GM12801 (cell line): Measurements from ENCODE around the gene DDAH2.

Source experiments
- TF ChIP-seq, protein P1 (sequence below): IDR thresholded peaks from one replicate; pipeline ENCODE4 v1.5.1; 2011; ENCODE audit warnings: control low read depth; ENCODE audit not compliant: insufficient read length; ENCODE audit errors: extremely low read depth

Gene DDAH2

DNA sequence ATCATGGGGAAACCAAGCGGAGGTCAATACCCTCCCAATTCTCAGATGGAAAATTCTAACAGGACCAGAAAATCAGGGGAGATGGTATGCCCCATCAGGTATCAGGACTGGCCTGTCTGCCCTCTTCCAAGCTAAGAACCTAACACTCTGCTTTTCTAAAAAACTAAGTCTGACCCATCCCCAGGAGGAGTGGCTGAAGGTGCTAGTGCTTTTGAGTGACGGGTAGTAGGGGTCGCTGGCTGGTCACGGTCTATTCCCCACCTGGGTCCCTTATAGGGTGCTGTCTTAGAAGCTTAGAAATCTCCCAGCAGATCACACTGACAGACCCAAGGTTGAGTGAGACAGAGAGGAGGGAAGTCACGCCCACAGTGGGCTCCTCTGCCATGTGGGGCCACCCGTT, 35.6 kb downstream of the DDAH2 start:
- TF ChIP-seq, protein P1, sequence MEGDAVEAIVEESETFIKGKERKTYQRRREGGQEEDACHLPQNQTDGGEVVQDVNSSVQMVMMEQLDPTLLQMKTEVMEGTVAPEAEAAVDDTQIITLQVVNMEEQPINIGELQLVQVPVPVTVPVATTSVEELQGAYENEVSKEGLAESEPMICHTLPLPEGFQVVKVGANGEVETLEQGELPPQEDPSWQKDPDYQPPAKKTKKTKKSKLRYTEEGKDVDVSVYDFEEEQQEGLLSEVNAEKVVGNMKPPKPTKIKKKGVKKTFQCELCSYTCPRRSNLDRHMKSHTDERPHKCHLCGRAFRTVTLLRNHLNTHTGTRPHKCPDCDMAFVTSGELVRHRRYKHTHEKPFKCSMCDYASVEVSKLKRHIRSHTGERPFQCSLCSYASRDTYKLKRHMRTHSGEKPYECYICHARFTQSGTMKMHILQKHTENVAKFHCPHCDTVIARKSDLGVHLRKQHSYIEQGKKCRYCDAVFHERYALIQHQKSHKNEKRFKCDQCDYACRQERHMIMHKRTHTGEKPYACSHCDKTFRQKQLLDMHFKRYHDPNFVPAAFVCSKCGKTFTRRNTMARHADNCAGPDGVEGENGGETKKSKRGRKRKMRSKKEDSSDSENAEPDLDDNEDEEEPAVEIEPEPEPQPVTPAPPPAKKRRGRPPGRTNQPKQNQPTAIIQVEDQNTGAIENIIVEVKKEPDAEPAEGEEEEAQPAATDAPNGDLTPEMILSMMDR: no peak

- TF ChIP-seq, protein P1: no peak
Observed at GRCh38 chr6:31692886-31693285, 36.2 kb downstream of the DDAH2 start.

DNA sequence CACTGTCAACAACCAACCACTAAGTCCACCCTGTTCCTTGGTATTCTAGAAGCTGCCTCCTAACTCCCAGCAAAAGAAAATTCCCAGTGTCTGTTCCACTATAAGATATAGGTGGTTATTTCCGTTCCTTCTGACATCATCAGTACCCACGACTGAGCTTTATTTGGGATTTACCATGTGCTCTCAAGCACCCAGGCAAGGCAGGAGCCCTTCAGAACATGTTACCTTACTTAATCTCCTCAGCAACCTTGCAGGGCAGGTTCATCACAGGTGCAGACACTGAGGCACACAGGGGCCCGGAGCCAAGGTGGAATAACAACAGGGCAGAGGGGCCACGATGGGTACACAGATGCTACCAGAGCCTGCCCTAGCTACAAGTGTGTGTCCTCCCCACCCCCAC, 36.7 kb downstream of the DDAH2 start:
- TF ChIP-seq, protein P1: no peak

DNA sequence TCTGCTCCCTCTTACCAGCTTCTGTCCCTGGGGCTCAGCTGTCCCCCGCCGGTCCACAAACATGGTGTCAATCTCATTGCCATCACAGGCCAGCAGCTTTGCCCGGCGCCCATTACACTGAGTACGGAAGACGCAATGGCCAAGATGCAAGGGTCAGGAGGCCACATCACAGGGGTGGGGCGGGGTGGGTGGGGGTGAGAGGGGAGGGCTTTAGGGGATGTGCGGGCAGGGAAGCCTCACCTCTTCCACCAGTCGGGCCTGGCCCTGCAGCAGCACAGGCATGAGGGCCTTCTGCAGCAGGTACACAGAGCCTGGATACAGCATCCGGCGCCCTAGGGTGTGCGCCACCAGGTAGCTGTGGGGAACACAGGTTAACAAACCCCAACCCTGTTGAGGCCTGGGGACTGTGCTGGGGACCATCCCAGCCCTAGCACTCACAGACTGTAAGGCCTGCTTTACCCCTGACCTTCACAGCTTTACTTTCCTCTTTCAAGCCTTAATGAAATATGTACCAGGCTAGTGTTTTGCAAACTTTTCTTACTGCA, 37.5 kb downstream of the DDAH2 start:
- TF ChIP-seq, protein P1: no peak

- TF ChIP-seq, protein P1: no peak
Observed at GRCh38 chr6:31691078-31691463, 38.0 kb downstream of the DDAH2 start.

DNA sequence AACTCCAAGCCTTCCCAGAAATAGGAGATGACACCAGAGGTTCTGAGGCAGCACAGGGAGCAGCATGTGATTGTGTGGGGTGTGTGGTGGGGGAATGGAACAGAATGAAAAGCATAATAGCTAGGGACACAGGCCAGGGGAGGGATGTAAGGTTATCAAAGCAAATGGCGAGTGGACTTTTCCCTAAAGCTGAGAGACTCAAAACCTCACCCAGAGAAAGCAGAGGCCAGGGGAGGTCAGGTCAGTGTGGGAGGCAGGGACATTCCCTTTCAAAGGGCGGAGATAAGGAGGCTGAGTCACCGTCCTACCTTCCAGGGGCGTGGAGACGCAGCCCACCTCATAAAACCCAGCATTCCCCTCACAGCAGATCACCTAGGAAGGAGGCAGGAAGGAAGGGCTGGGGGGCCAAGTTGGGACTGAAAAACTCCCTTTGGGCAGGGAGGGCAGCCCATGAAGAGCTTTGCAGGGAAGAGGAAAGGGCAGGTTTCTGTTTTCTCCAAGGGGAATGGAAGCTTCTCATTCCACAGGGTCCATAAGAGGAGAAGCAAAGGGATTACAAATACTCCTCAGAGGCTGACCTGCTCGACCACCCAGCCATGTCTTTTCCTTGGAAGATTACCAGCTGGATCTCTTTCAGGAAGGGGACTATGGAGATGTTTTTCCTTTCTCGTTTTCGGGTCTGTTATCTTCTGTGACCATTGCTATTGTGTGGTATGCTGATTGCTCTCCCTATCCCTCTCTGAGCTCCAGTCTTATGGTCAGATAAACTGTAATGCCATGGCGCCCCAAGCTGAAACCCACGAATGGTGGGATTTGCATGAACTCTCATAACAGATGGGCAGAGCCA, 38.6 kb downstream of the DDAH2 start:
- TF ChIP-seq, protein P1: no peak

- TF ChIP-seq, protein P1: no peak
Observed at GRCh38 chr6:31689249-31690110, 39.6 kb downstream of the DDAH2 start.
